ENCODE data around the gene GNG10.
"Not testable (repeated sequence)": the region's sequence is repeated elsewhere in the genome, so short reads cannot be mapped to it uniquely, and the experiment has no call there.

GNG10 gene

GRCh38 chr9:111657051-111657450 lies 4.4 kb upstream of the GNG10 start:
- no peak for DNase-seq

- no peak for DNase-seq
These were observed 2.5 kb upstream of the GNG10 start for GRCh38 chr9:111658943-111659342.

GRCh38 chr9:111659691-111660090 lies 1.7 kb upstream of the GNG10 start:
- no peak for DNase-seq

GRCh38 chr9:111661802-111662521 lies 557 bp downstream of the GNG10 start:
- peak in 1 of 2 experiments; percentile 4 for DNase-seq

- no peak for DNase-seq
These were observed 1.3 kb downstream of the GNG10 start for GRCh38 chr9:111662576-111663300.

- DNase-seq: no peak
These were observed 2.0 kb downstream of the GNG10 start for GRCh38 chr9:111663301-111663823.

- no peak for DNase-seq
These were observed 6.7 kb downstream of the GNG10 start for GRCh38 chr9:111668026-111668573.

GRCh38 chr9:111668601-111669000 lies 7.2 kb downstream of the GNG10 start:
- not testable (repeated sequence) for DNase-seq

- DNase-seq: no peak
These were observed 12.9 kb downstream of the GNG10 start for GRCh38 chr9:111674319-111674718.

GRCh38 chr9:111676116-111676515 lies 14.7 kb downstream of the GNG10 start:
- no peak for DNase-seq

GRCh38 chr9:111678293-111678692 lies 16.9 kb downstream of the GNG10 start:
- DNase-seq: no peak

GRCh38 chr9:111679199-111679598 lies 17.8 kb downstream of the GNG10 start:
- DNase-seq: no peak

GRCh38 chr9:111683392-111683791 lies 22.0 kb downstream of the GNG10 start:
- no peak for DNase-seq

GRCh38 chr9:111691672-111692329 lies 30.4 kb downstream of the GNG10 start:
- DNase-seq: peak in 1 of 2 experiments; percentile 3

GRCh38 chr9:111696796-111697195 lies 35.4 kb downstream of the GNG10 start:
- no peak for DNase-seq

GRCh38 chr9:111700776-111701175 lies 39.4 kb downstream of the GNG10 start:
- DNase-seq: no peak

GRCh38 chr9:111704503-111704902 lies 43.1 kb downstream of the GNG10 start:
- no peak for DNase-seq

GRCh38 chr9:111711548-111711947 lies 50.1 kb downstream of the GNG10 start:
- DNase-seq: no peak

- no peak for DNase-seq
These were observed 51.0 kb downstream of the GNG10 start for GRCh38 chr9:111712369-111712768.

- no peak for DNase-seq
These were observed 54.1 kb downstream of the GNG10 start for GRCh38 chr9:111715471-111715870.

- DNase-seq: no peak
These were observed 58.1 kb downstream of the GNG10 start for GRCh38 chr9:111719541-111719940.
